Right cardiac atrium (tissue), 5 donors: ENCODE data around the gene SRXN1. TPM values are rescaled to one million over a fixed set of nuclear protein-coding genes. Genes with fewer than 3 reads are reported as not detected.

Source experiments
- ATAC-seq, 2 donors: fragments of 200-7000 bp; cut with Tn5 transposase; one replicate each; pipeline versions ENCODE4 v1.8.0 to v1.9.1; 2020; ENCODE audit warnings: moderate library complexity in 2 of 2, mild to moderate bottlenecking in 1 of 2
- DNase-seq, 3 donors: peaks; one replicate each; pipeline ENCODE4 v3.0.0-alpha.2; 2020
- H3K27ac ChIP-seq: one replicate; pipeline ENCODE4 v1.5.1; 2013; ENCODE audit warnings: mild to moderate bottlenecking, low read length, control low read depth, moderate library complexity
- H3K27me3 ChIP-seq: one replicate; pipeline ENCODE4 v1.6.1; 2013; ENCODE audit not compliant: control insufficient read depth, insufficient read depth
- H3K4me1 ChIP-seq: one replicate; pipeline ENCODE4 v1.6.1; 2013; ENCODE audit warnings: low read length; ENCODE audit not compliant: control insufficient read depth, insufficient read depth
- H3K4me3 ChIP-seq: one replicate; pipeline ENCODE4 v1.5.1; 2013; ENCODE audit warnings: low read length, control low read depth
- H3K9me3 ChIP-seq: one replicate; pipeline ENCODE4 v1.6.1; 2013; ENCODE audit warnings: low read length; ENCODE audit not compliant: control insufficient read depth
- WGBS: extraction: QIAGEN DNeasy Blood & Tissue Kit; methylation state at CpG from one replicate; pipeline ENCODE4 v1.1.7; 2013; 5-methylcytosine and 5-hydroxymethylcytosine counted together
- intact Hi-C, 4 donors: fragments of 100-400 bp; cut with DNase I; formaldehyde crosslinking; loops; one replicate each; pipeline versions ENCODE4 v1.11.0 to v1.14.0; 2022 to 2023
- polyA plus RNA-seq: library from polyadenylated mRNA; stranded (reverse); fragments of 200-250 nt; gene quantifications from one replicate; pipeline ENCODE4 v1.2.3, GENCODE V29; 2013
- total RNA-seq, 4 donors: library from RNA; stranded (reverse); fragmentation: NEBNext Ultra II Directional; extraction: Animal tissue kit (Norgen Biotek cat#: 25700); gene quantifications; one replicate each; pipeline ENCODE4 v1.2.1, GENCODE V29; 2021
- donor health status: healthy with polysubstance abuse.
- donor health status: DM: no; HTN: yes; CAD: no.
- donor health status: DM: no; HTN: no; CAD: no.
- donor health status: DM: no; HTN: yes; CAD: no; lungs with severe emphysema.
- donor health status: DM: yes; HTN: yes; CAD: no.

The SRXN1 gene
- total and polyA plus RNA-seq, 5 donors: 23.9 to 50.2 (median 41.7) TPM

- DNase-seq (peak in 1 of 3 donors; percentile 60), ATAC-seq (no peak)
- Histone ChIP-seq H3K4me1 (peaks cover 9% of the 10 kb centered on the region), H3K27me3 (no peaks in the 10 kb centered on the region), H3K9me3 (no peaks in the 10 kb centered on the region), H3K4me3 (peak overlapping the region; percentile 82), H3K27ac (peak overlapping the region; percentile 84)
- intact Hi-C loops: loop anchor here (2.0 to 10.0 kb wide), 4 partner anchors 71 to 299 kb away; no protein-coding TSS in a partner anchor
- WGBS: 18% methylated on average over 31 of the region's 31 CpGs
Observed at GRCh38 chr20:653590-654416, 803 bp upstream of the SRXN1 start.

- peaks cover 2% of the 10 kb centered on the region for H3K9me3 ChIP-seq
- H3K4me1 ChIP-seq: peaks cover 9% of the 10 kb centered on the region
- intact Hi-C loops: loop anchor here (2.0 to 10.0 kb wide), 4 partner anchors 72 to 298 kb away; no protein-coding TSS in a partner anchor
- H3K4me3 ChIP-seq: peak overlapping the region; percentile 82
- 2% methylated on average over 36 of the region's 36 CpGs for WGBS
- DNase-seq: peak in 1 of 3 donors; percentile 66
- peak overlapping the region; percentile 96 for H3K27ac ChIP-seq
- H3K27me3 ChIP-seq: no peaks in the 10 kb centered on the region
- peak; percentile 7 to 21 for ATAC-seq
Observed at GRCh38 chr20:652615-653109, 338 bp downstream of the SRXN1 start.

DNA sequence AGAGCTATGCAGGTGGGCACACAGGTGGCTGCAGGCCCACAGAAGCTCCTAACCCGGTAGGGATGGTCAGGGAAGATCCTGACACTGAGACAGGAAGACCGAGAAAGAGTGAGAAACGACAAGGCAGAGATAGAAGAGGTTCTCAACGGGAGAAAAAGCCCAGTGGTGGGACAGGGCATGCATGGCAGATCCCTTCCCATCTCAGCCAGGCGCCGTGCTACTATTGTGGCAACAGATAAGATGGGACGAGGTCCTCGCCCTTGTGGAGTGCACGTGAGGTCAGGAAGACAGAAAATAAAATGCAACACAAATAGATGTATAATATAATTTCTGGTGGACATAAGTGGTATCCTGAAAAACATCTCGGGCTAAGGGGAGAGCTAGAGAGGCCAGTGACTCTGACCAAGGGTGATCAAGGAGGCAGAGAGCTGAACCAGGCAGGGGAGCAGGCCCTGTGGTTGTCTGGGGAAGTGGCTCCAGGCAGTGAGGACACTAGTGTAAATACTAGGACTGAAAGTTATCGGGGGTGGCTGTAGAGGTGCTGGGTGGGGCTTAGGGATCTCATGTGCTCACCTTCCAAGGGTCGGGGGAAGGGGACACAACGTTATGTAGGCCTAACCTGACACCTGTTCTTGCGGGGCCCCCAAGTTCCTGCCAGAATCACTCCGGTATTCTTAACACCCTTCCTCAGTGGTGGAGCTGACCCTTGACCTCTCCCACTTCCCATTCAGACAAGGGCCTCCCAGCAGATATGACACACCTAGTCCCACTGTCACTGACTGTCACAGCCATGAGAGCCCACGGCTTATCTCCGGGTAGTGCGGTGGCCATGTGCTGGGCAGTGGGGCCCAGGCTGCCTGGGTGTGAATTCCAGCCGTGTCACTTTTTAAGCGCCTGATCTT lies 1.0 kb downstream of the SRXN1 start:
- peaks cover 3% of the 10 kb centered on the region for H3K9me3 ChIP-seq
- peak overlapping the region; percentile 96 for H3K27ac ChIP-seq
- intact Hi-C loops: loop anchor here (2.0 to 10.0 kb wide), 4 partner anchors 73 to 297 kb away; no protein-coding TSS in a partner anchor
- 47% methylated on average over 20 of the region's 20 CpGs for WGBS
- peak in 1 of 3 donors; percentile 58 for DNase-seq
- peak overlapping the region; percentile 82 for H3K4me3 ChIP-seq
- H3K27me3 ChIP-seq: no peaks in the 10 kb centered on the region
- peaks cover 9% of the 10 kb centered on the region for H3K4me1 ChIP-seq
- ATAC-seq: peak; percentile 40 to 56

- peaks cover 9% of the 10 kb centered on the region for H3K4me1 ChIP-seq
- intact Hi-C loops: loop anchor here (5.0 to 10.0 kb wide), 3 partner anchors 74 to 296 kb away; no protein-coding TSS in a partner anchor
- no peak overlapping the region for H3K27ac ChIP-seq
- no peak overlapping the region for H3K4me3 ChIP-seq
- 51% methylated on average over 5 of the region's 5 CpGs for WGBS
- H3K9me3 ChIP-seq: peaks cover 3% of the 10 kb centered on the region
- no peak for DNase-seq
- ATAC-seq: no peak
- no peaks in the 10 kb centered on the region for H3K27me3 ChIP-seq
Observed at GRCh38 chr20:650954-651353, 2.0 kb downstream of the SRXN1 start.

- 91% methylated on average over 5 of the region's 5 CpGs for WGBS
- Histone ChIP-seq H3K4me1 (peaks cover 9% of the 10 kb centered on the region), H3K9me3 (peaks cover 3% of the 10 kb centered on the region), H3K4me3 (no peak overlapping the region), H3K27me3 (no peaks in the 10 kb centered on the region), H3K27ac (no peak overlapping the region)
- no peak for ATAC-seq
- intact Hi-C loops: loop anchor here (5.0 to 10.0 kb wide), 3 partner anchors 75 to 295 kb away; no protein-coding TSS in a partner anchor
- DNase-seq: no peak
Observed at GRCh38 chr20:650281-650680, 2.7 kb downstream of the SRXN1 start.

DNA sequence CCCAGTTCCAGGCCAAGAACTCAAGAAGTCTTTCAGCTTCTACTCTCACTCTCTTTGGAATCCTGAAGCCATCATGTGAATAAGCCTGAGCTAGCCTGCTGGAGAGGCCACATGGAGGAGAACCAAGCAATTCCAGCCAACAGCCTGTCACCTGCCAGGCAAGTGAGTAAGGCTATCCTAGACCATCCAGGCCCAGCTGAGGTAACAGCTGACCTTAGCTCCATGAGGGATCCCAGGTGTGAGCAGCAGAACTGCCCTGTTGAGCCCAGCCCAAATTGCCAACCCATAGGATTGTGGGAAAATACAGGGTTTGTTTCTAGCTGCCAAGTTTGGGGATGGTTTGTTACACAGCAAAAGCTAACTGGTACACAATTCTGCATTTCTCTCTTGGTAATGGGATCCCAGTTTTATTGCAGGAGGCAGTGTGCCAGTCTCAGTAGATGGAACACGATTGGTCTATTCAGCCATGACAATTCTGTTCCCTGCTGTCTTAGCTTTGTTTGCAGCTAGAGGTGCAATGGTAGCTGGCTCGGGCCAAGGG lies 5.5 kb downstream of the SRXN1 start:
- H3K4me1 ChIP-seq: peaks cover 5% of the 10 kb centered on the region
- WGBS: 89% methylated on average over 2 of the region's 2 CpGs
- H3K4me3 ChIP-seq: no peak overlapping the region
- ATAC-seq: no peak
- intact Hi-C loops: loop anchor here in 2 of 4 donors (2.0 to 5.0 kb wide), 2 partner anchors 85 to 87 kb away; no protein-coding TSS in a partner anchor
- H3K27me3 ChIP-seq: no peaks in the 10 kb centered on the region
- no peak overlapping the region for H3K27ac ChIP-seq
- H3K9me3 ChIP-seq: peaks cover 3% of the 10 kb centered on the region
- no peak for DNase-seq

DNA sequence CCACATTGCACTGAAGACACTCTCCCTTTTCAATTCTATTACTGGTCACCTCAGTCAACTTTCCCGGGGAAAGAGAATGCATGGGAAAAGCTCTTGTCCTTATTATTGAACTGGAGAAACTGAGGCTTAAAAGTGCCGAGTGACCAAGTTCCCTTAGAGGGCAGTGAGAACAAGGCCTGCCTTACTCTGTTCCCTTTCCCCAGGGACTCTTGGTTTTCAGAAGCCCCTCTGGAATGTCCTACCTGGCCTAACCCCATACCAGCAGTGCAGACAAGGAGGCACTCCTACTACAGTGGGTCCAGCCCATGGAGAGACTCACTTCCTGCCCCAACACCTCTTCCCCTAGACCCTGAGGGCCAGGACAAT lies 6.1 kb downstream of the SRXN1 start:
- Histone ChIP-seq H3K9me3 (peaks cover 3% of the 10 kb centered on the region), H3K27me3 (no peaks in the 10 kb centered on the region), H3K27ac (no peak overlapping the region), H3K4me3 (no peak overlapping the region), H3K4me1 (peaks cover 2% of the 10 kb centered on the region)
- no peak for DNase-seq
- intact Hi-C loops: loop anchor here in 2 of 4 donors (2.0 to 5.0 kb wide), 2 partner anchors 85 to 86 kb away; no protein-coding TSS in a partner anchor
- WGBS: 92% methylated on average over 2 of the region's 2 CpGs
- no peak for ATAC-seq

DNA sequence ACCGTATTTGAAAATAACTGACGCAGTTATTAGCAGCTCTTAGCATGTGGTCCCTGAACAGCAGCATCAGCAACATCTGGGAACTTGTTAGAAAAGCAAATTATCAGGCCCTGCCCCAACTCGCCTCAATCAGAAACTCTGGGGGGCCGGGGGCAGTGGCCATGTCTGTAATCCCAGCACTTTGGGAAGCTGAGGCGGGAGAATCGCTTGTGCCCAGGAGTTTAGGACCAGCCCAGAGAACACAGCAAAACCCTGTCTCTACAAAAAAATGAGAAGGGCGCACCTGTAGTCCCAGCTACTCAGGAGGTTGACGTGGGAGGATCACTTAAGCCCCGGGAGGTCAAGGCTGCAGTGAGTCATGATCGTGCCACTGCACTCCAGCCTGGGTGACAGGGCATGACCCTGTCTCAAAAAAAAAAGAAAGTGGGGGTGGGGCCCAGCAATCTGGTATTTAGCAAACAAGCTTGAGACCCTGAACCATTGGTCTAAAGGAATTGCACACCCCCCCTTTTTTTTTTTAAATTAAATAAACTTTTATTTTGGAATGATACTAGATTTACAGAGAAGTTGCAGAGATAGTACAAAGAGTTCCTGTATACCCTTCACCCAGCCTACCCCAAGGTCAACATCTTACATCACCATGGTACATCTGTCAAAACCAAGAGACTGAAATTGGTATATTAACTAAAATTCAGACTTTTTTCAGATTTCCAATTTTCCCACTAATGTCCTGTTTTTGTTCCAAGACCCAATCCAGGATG lies 6.7 kb downstream of the SRXN1 start:
- intact Hi-C loops: loop anchor here in 2 of 4 donors (2.0 to 5.0 kb wide), 2 partner anchors 84 to 85 kb away; no protein-coding TSS in a partner anchor
- no peaks in the 10 kb centered on the region for H3K4me1 ChIP-seq
- no peak overlapping the region for H3K27ac ChIP-seq
- ATAC-seq (no peak), DNase-seq (no peak)
- peaks cover 3% of the 10 kb centered on the region for H3K9me3 ChIP-seq
- WGBS: 80% methylated on average over 10 of the region's 10 CpGs
- no peak overlapping the region for H3K4me3 ChIP-seq
- H3K27me3 ChIP-seq: no peaks in the 10 kb centered on the region

GRCh38 chr20:645318-646106 lies 7.5 kb downstream of the SRXN1 start:
- 16% methylated on average over 20 of the region's 20 CpGs for WGBS
- H3K4me3 ChIP-seq: no peak overlapping the region
- ATAC-seq (peak; percentile 66 to 80), DNase-seq (peak; percentile 64 to 91 (median 88))
- H3K4me1 ChIP-seq: no peaks in the 10 kb centered on the region
- intact Hi-C loops: loop anchor here (2.0 to 5.0 kb wide), 3 partner anchors 83 to 85 kb away; no protein-coding TSS in a partner anchor
- H3K27ac ChIP-seq: peak overlapping the region; percentile 50
- peaks cover 3% of the 10 kb centered on the region for H3K9me3 ChIP-seq
- H3K27me3 ChIP-seq: no peaks in the 10 kb centered on the region
